ENCODE results near the gene PRUNE2.

The PRUNE2 gene

GRCh38 chr9:76883341-76883855 is 22.5 kb downstream of the PRUNE2 start:
- Histone ChIP-seq H3K9ac (ENCODE audit: low read depth, low read length) (no peak overlapping the region), H3K27me3 (ENCODE audit: control insufficient read depth, insufficient read depth, low read length) (no peaks in the 10 kb centered on the region), H3K4me3 (ENCODE audit: low read depth, low read length) (no peak overlapping the region), H3K36me3 (ENCODE audit: control insufficient read depth, insufficient read depth, low read length) (no peaks in the 10 kb centered on the region), H3K9me3 (ENCODE audit: control insufficient read depth, insufficient read depth, low read length) (no peaks in the 10 kb centered on the region), H3K4me1 (ENCODE audit: control insufficient read depth, insufficient read depth, low read length) (peaks cover 6% of the 10 kb centered on the region)

- H3K4me3 ChIP-seq (ENCODE audit: low read depth, low read length), result no peak overlapping the region
- no peak overlapping the region for H3K9ac ChIP-seq (ENCODE audit: low read depth, low read length)
- H3K4me1 ChIP-seq (ENCODE audit: control insufficient read depth, insufficient read depth, low read length), result peaks cover 4% of the 10 kb centered on the region
- no peaks in the 10 kb centered on the region for H3K9me3 ChIP-seq (ENCODE audit: control insufficient read depth, insufficient read depth, low read length)
- no peaks in the 10 kb centered on the region for H3K36me3 ChIP-seq (ENCODE audit: control insufficient read depth, insufficient read depth, low read length)
- no peaks in the 10 kb centered on the region for H3K27me3 ChIP-seq (ENCODE audit: control insufficient read depth, insufficient read depth, low read length)
These were observed 23.2 kb downstream of the PRUNE2 start for GRCh38 chr9:76882686-76883085.

GRCh38 chr9:76880210-76880609 is 25.7 kb downstream of the PRUNE2 start:
- Histone ChIP-seq H3K36me3 (ENCODE audit: control insufficient read depth, insufficient read depth, low read length) (no peaks in the 10 kb centered on the region), H3K4me3 (ENCODE audit: low read depth, low read length) (no peak overlapping the region), H3K4me1 (ENCODE audit: control insufficient read depth, insufficient read depth, low read length) (no peaks in the 10 kb centered on the region), H3K9me3 (ENCODE audit: control insufficient read depth, insufficient read depth, low read length) (no peaks in the 10 kb centered on the region), H3K9ac (ENCODE audit: low read depth, low read length) (no peak overlapping the region), H3K27me3 (ENCODE audit: control insufficient read depth, insufficient read depth, low read length) (no peaks in the 10 kb centered on the region)

GRCh38 chr9:76878933-76879332 is 27.0 kb downstream of the PRUNE2 start:
- Histone ChIP-seq H3K27me3 (ENCODE audit: control insufficient read depth, insufficient read depth, low read length) (no peaks in the 10 kb centered on the region), H3K9ac (ENCODE audit: low read depth, low read length) (no peak overlapping the region), H3K4me3 (ENCODE audit: low read depth, low read length) (no peak overlapping the region), H3K4me1 (ENCODE audit: control insufficient read depth, insufficient read depth, low read length) (no peaks in the 10 kb centered on the region), H3K9me3 (ENCODE audit: control insufficient read depth, insufficient read depth, low read length) (no peaks in the 10 kb centered on the region), H3K36me3 (ENCODE audit: control insufficient read depth, insufficient read depth, low read length) (no peaks in the 10 kb centered on the region)

GRCh38 chr9:76877961-76878360 is 28.0 kb downstream of the PRUNE2 start:
- no peaks in the 10 kb centered on the region for H3K36me3 ChIP-seq (ENCODE audit: control insufficient read depth, insufficient read depth, low read length)
- peaks cover 4% of the 10 kb centered on the region for H3K4me1 ChIP-seq (ENCODE audit: control insufficient read depth, insufficient read depth, low read length)
- H3K4me3 ChIP-seq (ENCODE audit: low read depth, low read length), result no peak overlapping the region
- no peaks in the 10 kb centered on the region for H3K27me3 ChIP-seq (ENCODE audit: control insufficient read depth, insufficient read depth, low read length)
- H3K9me3 ChIP-seq (ENCODE audit: control insufficient read depth, insufficient read depth, low read length), result no peaks in the 10 kb centered on the region
- H3K9ac ChIP-seq (ENCODE audit: low read depth, low read length), result no peak overlapping the region

GRCh38 chr9:76876098-76876497 is 29.8 kb downstream of the PRUNE2 start:
- Histone ChIP-seq H3K9ac (ENCODE audit: low read depth, low read length) (no peak overlapping the region), H3K9me3 (ENCODE audit: control insufficient read depth, insufficient read depth, low read length) (no peaks in the 10 kb centered on the region), H3K4me3 (ENCODE audit: low read depth, low read length) (no peak overlapping the region), H3K36me3 (ENCODE audit: control insufficient read depth, insufficient read depth, low read length) (no peaks in the 10 kb centered on the region), H3K4me1 (ENCODE audit: control insufficient read depth, insufficient read depth, low read length) (peaks cover 5% of the 10 kb centered on the region), H3K27me3 (ENCODE audit: control insufficient read depth, insufficient read depth, low read length) (no peaks in the 10 kb centered on the region)

- Histone ChIP-seq H3K4me3 (ENCODE audit: low read depth, low read length) (no peak overlapping the region), H3K27me3 (ENCODE audit: control insufficient read depth, insufficient read depth, low read length) (no peaks in the 10 kb centered on the region), H3K9ac (ENCODE audit: low read depth, low read length) (no peak overlapping the region), H3K36me3 (ENCODE audit: control insufficient read depth, insufficient read depth, low read length) (no peaks in the 10 kb centered on the region), H3K9me3 (ENCODE audit: control insufficient read depth, insufficient read depth, low read length) (no peaks in the 10 kb centered on the region), H3K4me1 (ENCODE audit: control insufficient read depth, insufficient read depth, low read length) (peaks cover 5% of the 10 kb centered on the region)
These were observed 32.1 kb downstream of the PRUNE2 start for GRCh38 chr9:76873821-76874220.

- no peak overlapping the region for H3K9ac ChIP-seq (ENCODE audit: low read depth, low read length)
- no peaks in the 10 kb centered on the region for H3K36me3 ChIP-seq (ENCODE audit: control insufficient read depth, insufficient read depth, low read length)
- H3K27me3 ChIP-seq (ENCODE audit: control insufficient read depth, insufficient read depth, low read length), result no peaks in the 10 kb centered on the region
- no peak overlapping the region for H3K4me3 ChIP-seq (ENCODE audit: low read depth, low read length)
- peaks cover 5% of the 10 kb centered on the region for H3K4me1 ChIP-seq (ENCODE audit: control insufficient read depth, insufficient read depth, low read length)
- H3K9me3 ChIP-seq (ENCODE audit: control insufficient read depth, insufficient read depth, low read length), result no peaks in the 10 kb centered on the region
These were observed 32.7 kb downstream of the PRUNE2 start for GRCh38 chr9:76873056-76873792.

GRCh38 chr9:76868897-76869296 is 37.0 kb downstream of the PRUNE2 start:
- Histone ChIP-seq H3K9me3 (ENCODE audit: control insufficient read depth, insufficient read depth, low read length) (no peaks in the 10 kb centered on the region), H3K4me1 (ENCODE audit: control insufficient read depth, insufficient read depth, low read length) (peaks cover 8% of the 10 kb centered on the region), H3K9ac (ENCODE audit: low read depth, low read length) (no peak overlapping the region), H3K4me3 (ENCODE audit: low read depth, low read length) (no peak overlapping the region), H3K36me3 (ENCODE audit: control insufficient read depth, insufficient read depth, low read length) (no peaks in the 10 kb centered on the region), H3K27me3 (ENCODE audit: control insufficient read depth, insufficient read depth, low read length) (no peaks in the 10 kb centered on the region)

GRCh38 chr9:76866689-76867088 is 39.2 kb downstream of the PRUNE2 start:
- no peaks in the 10 kb centered on the region for H3K36me3 ChIP-seq (ENCODE audit: control insufficient read depth, insufficient read depth, low read length)
- no peaks in the 10 kb centered on the region for H3K27me3 ChIP-seq (ENCODE audit: control insufficient read depth, insufficient read depth, low read length)
- H3K9ac ChIP-seq (ENCODE audit: low read depth, low read length), result no peak overlapping the region
- H3K4me3 ChIP-seq (ENCODE audit: low read depth, low read length), result no peak overlapping the region
- H3K4me1 ChIP-seq (ENCODE audit: control insufficient read depth, insufficient read depth, low read length), result peaks cover 3% of the 10 kb centered on the region
- H3K9me3 ChIP-seq (ENCODE audit: control insufficient read depth, insufficient read depth, low read length), result no peaks in the 10 kb centered on the region

GRCh38 chr9:76863832-76864231 is 42.1 kb downstream of the PRUNE2 start:
- Histone ChIP-seq H3K9ac (ENCODE audit: low read depth, low read length) (no peak overlapping the region), H3K9me3 (ENCODE audit: control insufficient read depth, insufficient read depth, low read length) (no peaks in the 10 kb centered on the region), H3K36me3 (ENCODE audit: control insufficient read depth, insufficient read depth, low read length) (no peaks in the 10 kb centered on the region), H3K4me3 (ENCODE audit: low read depth, low read length) (no peak overlapping the region), H3K4me1 (ENCODE audit: control insufficient read depth, insufficient read depth, low read length) (peaks cover 3% of the 10 kb centered on the region), H3K27me3 (ENCODE audit: control insufficient read depth, insufficient read depth, low read length) (no peaks in the 10 kb centered on the region)

- H3K36me3 ChIP-seq (ENCODE audit: control insufficient read depth, insufficient read depth, low read length), result no peaks in the 10 kb centered on the region
- H3K4me1 ChIP-seq (ENCODE audit: control insufficient read depth, insufficient read depth, low read length), result no peaks in the 10 kb centered on the region
- no peaks in the 10 kb centered on the region for H3K9me3 ChIP-seq (ENCODE audit: control insufficient read depth, insufficient read depth, low read length)
- no peak overlapping the region for H3K4me3 ChIP-seq (ENCODE audit: low read depth, low read length)
- no peak overlapping the region for H3K9ac ChIP-seq (ENCODE audit: low read depth, low read length)
- no peaks in the 10 kb centered on the region for H3K27me3 ChIP-seq (ENCODE audit: control insufficient read depth, insufficient read depth, low read length)
These were observed 46.1 kb downstream of the PRUNE2 start for GRCh38 chr9:76859860-76860259.
